Cardiac fibroblast (primary cell): Measurements from ENCODE around the gene ACAD9.

Experiments used
- DNase-seq, 2 donors: peaks; one replicate each; pipeline versions ENCODE4 v3.0.0 to v3.0.0-alpha.2; 2010; ENCODE audit warnings: low read depth in 2 of 2
- H3K4me3 ChIP-seq, 2 donors: replicated peaks in 1 of 2; 1 replicate in 1 of 2; 2 replicates in 1 of 2; pipeline ENCODE4 v1.5.1; 2011; ENCODE audit warnings: low read depth in 2 of 2, low read length in 2 of 2, mild to moderate bottlenecking in 2 of 2, moderate library complexity in 1 of 2
- TF ChIP-seq, protein P1 (sequence below): IDR thresholded peaks from one replicate; pipeline ENCODE4 v1.5.1; 2011; ENCODE audit warnings: low read depth, mild to moderate bottlenecking, low read length, inconsistent platforms

The ACAD9 gene

DNA sequence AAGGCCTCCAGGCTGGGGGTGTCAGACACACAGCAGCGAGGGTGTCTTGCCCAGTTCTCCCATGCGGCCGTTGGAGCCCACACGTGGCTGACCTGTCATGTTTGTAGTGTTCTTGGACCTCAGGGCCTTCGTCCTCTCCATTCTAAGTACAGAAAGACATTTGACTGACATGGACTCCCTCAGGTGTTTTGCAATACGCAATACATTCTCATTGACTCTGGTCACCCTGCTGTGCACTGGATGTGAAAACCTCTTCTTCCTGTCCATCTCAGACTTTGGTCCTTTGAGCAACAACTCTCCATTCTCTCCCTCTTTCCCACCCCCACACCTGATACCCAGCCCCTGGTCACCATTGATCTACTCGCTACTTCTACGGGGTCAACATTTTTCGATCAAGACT is 28.9 kb upstream of the ACAD9 start:
- TF ChIP-seq, protein P1, sequence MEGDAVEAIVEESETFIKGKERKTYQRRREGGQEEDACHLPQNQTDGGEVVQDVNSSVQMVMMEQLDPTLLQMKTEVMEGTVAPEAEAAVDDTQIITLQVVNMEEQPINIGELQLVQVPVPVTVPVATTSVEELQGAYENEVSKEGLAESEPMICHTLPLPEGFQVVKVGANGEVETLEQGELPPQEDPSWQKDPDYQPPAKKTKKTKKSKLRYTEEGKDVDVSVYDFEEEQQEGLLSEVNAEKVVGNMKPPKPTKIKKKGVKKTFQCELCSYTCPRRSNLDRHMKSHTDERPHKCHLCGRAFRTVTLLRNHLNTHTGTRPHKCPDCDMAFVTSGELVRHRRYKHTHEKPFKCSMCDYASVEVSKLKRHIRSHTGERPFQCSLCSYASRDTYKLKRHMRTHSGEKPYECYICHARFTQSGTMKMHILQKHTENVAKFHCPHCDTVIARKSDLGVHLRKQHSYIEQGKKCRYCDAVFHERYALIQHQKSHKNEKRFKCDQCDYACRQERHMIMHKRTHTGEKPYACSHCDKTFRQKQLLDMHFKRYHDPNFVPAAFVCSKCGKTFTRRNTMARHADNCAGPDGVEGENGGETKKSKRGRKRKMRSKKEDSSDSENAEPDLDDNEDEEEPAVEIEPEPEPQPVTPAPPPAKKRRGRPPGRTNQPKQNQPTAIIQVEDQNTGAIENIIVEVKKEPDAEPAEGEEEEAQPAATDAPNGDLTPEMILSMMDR = no peak
- no peak overlapping the region for H3K4me3 ChIP-seq
- no peak for DNase-seq

DNA sequence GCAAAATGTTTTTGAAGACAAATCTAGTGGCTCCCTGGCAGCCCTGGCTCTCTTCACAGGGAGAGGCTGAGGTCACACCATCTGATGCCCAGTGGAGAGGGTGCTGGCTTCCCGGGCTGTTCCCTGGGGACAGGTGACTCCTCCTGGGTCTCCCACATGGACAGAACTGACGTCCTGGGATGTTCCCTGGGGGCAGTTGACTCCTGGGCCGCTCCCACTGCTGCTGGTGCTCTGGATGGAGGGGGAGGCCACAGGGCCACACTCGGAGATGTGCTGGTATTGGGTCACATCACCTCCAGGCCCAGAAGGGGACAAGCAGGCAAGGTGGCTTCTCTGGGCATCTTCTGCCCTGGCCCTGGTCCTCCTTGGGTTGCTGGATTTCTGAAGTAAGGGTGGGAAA is 27.8 kb upstream of the ACAD9 start:
- TF ChIP-seq, protein P1 = no peak
- H3K4me3 ChIP-seq = no peak overlapping the region
- no peak for DNase-seq

DNA sequence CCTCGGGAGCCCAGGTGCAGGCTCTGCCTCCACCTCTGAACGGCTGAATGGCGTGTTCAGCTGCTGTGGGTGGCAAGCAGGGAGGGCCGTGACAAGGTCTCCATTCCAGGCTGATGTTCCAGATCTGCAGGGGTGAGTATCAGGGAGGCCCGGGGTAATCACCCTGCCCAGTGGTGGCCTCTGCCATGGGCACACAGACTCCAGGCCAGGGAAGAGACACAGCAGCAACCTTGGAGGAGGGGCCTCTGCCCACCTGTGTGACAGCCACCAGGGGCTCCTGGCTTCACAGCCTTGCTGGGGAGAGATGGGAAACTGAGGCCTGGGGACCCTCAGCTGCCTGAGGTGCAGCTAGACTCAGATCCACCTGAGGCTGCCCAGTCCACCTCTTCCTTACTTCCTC is 25.6 kb upstream of the ACAD9 start:
- TF ChIP-seq, protein P1 = no peak
- no peak overlapping the region for H3K4me3 ChIP-seq
- no peak for DNase-seq

DNA sequence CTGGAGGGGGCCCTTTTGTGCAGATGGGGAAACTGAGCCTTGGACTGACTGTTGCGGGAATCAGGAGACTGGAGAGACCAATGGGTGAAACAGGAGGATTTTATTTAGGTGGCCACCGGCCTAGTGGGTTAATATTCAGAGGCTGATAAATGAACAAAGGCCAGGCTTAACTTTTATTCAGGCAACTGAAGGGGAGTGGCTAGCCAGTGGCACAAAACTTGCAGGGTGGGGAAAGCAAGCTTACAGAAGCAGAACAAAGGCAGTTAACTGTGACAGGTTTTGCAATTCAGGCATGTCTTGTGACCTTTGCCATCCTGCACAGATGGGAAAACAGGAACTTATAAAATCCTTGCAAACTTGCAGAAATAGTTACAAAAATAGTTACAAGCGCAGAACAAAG is 24.9 kb upstream of the ACAD9 start:
- no peak overlapping the region for H3K4me3 ChIP-seq
- TF ChIP-seq, protein P1 = no peak
- no peak for DNase-seq

DNA sequence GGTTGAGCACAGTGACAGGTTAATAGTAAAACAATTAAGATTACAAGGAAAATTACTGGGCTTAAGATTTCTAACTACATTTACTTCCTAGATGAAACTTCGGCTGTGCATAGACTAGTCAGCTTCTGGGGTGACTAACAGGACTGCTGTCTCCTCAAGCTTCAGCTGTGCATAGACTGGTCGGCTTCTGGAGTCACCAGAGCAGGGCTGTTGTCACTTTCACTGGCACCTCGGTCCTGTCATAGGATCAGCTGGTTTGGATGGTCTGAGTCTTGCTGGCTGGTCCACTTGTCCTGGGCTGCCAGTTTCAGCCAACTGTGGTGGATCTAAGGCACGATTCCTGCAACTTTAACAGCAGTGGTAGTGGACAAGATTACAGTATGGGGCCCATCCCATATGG is 23.9 kb upstream of the ACAD9 start:
- TF ChIP-seq, protein P1 = no peak
- DNase-seq = no peak
- no peak overlapping the region for H3K4me3 ChIP-seq

DNA sequence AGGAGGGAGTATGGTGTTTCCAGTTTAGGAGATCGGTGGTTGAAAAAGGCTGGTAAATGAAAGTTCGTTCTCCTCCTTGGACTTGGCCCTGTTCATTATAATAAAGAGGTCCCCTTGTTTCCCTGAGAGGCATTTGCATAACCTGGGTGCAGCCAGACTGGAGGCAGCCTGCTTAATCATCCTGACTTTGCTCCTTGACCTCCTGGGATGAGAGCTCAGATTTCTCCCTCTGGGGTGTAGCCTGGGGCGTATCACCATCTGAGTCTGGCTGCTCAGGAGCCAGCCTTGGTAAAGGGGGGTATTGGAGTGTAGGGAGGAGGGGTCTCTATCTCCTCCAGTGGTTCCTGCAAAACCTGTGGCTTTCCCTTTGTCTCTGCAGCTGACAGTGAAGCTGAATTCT is 21.3 kb upstream of the ACAD9 start:
- TF ChIP-seq, protein P1 = no peak
- H3K4me3 ChIP-seq = no peak overlapping the region
- DNase-seq = no peak

DNA sequence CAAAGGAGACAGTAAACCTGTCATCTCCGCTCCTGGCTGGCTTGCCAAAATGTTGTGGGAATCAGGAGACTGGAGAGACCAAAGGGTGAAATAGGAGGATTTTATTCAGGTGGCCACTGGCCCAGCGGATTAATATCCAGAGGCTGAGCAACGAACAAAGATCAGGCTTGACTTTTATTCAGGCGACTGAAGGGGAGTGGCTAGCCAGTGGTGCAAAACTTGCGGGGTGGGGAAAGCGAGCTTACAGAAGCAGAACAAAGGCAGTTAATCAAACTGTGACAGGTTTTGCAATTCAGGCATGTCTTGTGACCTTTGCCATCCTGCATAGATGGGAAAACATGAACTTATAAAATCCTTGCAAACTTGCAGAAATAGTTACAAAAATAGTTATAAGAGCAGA is 19.8 kb upstream of the ACAD9 start:
- no peak overlapping the region for H3K4me3 ChIP-seq
- peak in 1 of 2 donors; percentile 18 for DNase-seq
- TF ChIP-seq, protein P1 = no peak
